ENCODE measurements around the gene EEF1AKMT4. TPM values are rescaled to one million over a fixed set of nuclear protein-coding genes. Genes with fewer than 3 reads are reported as not detected.

EEF1AKMT4 gene
- total RNA-seq, 4 donors from 2014 or later: 5.7 to 14.6 (median 8.5) TPM

DNA sequence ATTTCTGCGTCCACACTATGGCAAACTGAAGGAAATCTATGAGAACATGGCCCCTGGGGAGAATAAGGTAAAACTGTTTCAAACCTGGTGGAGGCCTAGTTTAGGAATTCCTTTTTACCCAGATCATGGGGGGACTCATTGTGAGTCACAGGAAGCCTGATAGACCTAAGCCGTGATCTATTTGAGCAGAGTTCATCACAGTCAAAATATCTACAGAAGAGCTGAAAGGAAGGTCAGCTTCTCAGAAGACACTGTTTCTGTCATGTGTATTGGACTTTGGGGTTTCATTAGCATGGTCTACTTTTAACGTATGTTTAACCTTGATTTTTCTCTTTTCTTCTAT is 50.9 kb downstream of the EEF1AKMT4 start:
- Histone ChIP-seq H3K9me3 (no peaks in the 10 kb centered on the region), H3K4me3 (peak overlapping the region; percentile 70 to 93 (median 76)), H3K36me3 (peaks cover 18 to 53% of the 10 kb centered on the region in 2 donors), H3K4me1 (peaks cover 14 to 18% of the 10 kb centered on the region in 2 donors), H3K27ac (peak overlapping the region; percentile 81 to 93 (median 86)), H3K27me3 (no peaks in the 10 kb centered on the region)
- DNase-seq (no peak), ATAC-seq (no peak)
- in situ Hi-C loops (cut with MboI; ENCODE audit: low sequenced_read_pairs in 4 of 4) (no loop called here), intact Hi-C loops (cut with DNase I; ENCODE audit: low total_unique reads) (no loop called here)
- TF ChIP-seq, protein P1, sequence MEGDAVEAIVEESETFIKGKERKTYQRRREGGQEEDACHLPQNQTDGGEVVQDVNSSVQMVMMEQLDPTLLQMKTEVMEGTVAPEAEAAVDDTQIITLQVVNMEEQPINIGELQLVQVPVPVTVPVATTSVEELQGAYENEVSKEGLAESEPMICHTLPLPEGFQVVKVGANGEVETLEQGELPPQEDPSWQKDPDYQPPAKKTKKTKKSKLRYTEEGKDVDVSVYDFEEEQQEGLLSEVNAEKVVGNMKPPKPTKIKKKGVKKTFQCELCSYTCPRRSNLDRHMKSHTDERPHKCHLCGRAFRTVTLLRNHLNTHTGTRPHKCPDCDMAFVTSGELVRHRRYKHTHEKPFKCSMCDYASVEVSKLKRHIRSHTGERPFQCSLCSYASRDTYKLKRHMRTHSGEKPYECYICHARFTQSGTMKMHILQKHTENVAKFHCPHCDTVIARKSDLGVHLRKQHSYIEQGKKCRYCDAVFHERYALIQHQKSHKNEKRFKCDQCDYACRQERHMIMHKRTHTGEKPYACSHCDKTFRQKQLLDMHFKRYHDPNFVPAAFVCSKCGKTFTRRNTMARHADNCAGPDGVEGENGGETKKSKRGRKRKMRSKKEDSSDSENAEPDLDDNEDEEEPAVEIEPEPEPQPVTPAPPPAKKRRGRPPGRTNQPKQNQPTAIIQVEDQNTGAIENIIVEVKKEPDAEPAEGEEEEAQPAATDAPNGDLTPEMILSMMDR (IDR thresholded peaks at IDR 0.05 in 4 of 5, conservative IDR thresholded peaks at IDR 0.05 in 1 of 5): no peak
- no peak for TF ChIP-seq POLR2A (IDR thresholded peaks at IDR 0.05)

DNA sequence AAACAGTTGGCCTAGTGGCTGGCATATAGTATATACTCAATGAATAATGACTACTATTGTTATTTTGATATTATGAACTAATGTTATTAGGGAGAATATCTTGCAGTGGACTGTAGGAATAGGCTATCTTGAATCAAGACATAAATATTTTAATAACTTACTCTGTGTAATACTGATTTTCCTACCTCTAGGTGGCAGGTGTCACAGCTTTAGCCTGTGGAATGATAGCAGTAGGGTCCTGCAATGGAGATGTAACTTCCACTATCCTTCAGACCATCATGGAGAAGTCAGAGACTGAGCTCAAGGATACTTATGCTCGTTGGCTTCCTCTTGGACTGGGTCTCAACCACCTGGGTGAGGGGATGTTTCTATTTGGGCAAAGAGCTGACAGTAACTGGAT is 56.1 kb downstream of the EEF1AKMT4 start:
- TF ChIP-seq, protein P1 (IDR thresholded peaks at IDR 0.05 in 4 of 5, conservative IDR thresholded peaks at IDR 0.05 in 1 of 5): peak in 2 of 5 experiments; percentile 14 to 18
- TF ChIP-seq POLR2A (IDR thresholded peaks at IDR 0.05): no peak
- intact Hi-C loops (cut with DNase I; ENCODE audit: low total_unique reads) (no loop called here), in situ Hi-C loops (cut with MboI; ENCODE audit: low sequenced_read_pairs in 4 of 4) (no loop called here)
- Histone ChIP-seq H3K36me3 (peaks cover 22 to 90% of the 10 kb centered on the region in 2 donors), H3K4me3 (no peak overlapping the region), H3K27me3 (no peaks in the 10 kb centered on the region), H3K4me1 (peaks cover 5 to 8% of the 10 kb centered on the region in 2 donors), H3K9me3 (no peaks in the 10 kb centered on the region), H3K27ac (no peak overlapping the region)
- DNase-seq (no peak), ATAC-seq (peak in 1 of 2 donors; percentile 49)

DNA sequence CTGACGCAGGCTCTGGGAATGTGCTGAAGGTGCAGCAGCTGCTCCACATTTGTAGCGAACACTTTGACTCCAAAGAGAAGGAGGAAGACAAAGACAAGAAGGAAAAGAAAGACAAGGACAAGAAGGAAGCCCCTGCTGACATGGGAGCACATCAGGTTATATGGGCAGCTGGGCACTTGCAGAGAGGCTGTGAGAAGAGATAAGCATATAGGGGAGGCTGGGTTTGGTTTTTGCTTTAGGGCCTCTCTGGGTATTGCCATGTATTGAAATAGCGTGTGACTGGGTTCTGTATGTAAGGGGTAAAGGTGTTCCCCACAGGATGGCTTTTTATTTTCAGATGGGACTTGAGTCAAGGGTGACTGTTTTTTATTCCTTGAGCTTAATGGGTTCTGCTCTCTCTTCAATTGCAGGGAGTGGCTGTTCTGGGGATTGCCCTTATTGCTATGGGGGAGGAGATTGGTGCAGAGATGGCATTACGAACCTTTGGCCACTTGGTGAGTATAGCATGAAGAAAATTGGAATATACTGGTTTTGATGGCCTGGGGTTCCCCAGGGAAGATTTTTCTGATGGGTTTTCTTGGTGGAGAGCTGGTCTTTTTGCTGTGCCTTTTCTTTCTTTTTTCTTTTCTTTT is 57.0 kb downstream of the EEF1AKMT4 start:
- H3K27ac ChIP-seq: no peak overlapping the region
- no peaks in the 10 kb centered on the region for H3K27me3 ChIP-seq
- H3K9me3 ChIP-seq: no peaks in the 10 kb centered on the region
- intact Hi-C loops (cut with DNase I; ENCODE audit: low total_unique reads): no loop called here
- no peak for TF ChIP-seq POLR2A (IDR thresholded peaks at IDR 0.05)
- TF ChIP-seq, protein P1 (IDR thresholded peaks at IDR 0.05 in 4 of 5, conservative IDR thresholded peaks at IDR 0.05 in 1 of 5): no peak
- H3K4me1 ChIP-seq: peaks cover 0 to 2% of the 10 kb centered on the region in 2 donors
- H3K36me3 ChIP-seq: peaks cover 20 to 81% of the 10 kb centered on the region in 2 donors
- in situ Hi-C loops (cut with MboI; ENCODE audit: low sequenced_read_pairs in 4 of 4): no loop called here
- no peak for DNase-seq
- no peak overlapping the region for H3K4me3 ChIP-seq
- ATAC-seq: no peak

DNA sequence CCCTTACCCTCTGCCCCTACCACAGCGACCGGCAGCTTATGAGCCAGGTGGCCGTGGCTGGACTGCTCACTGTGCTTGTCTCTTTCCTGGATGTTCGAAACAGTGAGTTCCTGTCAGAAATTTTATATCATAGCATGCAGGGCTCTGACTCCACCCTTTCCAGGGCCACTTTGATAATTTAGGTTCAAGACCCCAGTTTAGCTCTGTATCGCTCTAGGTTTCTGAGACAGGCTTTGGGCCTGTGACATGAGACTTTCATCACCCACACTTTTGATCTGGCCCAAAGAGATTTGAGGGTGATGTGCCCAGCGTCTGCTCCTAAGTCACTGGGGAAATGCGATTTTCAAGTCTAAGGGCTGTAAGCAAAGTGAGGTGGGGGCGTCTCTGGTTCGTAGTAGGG is 58.4 kb downstream of the EEF1AKMT4 start:
- in situ Hi-C loops (cut with MboI; ENCODE audit: low sequenced_read_pairs in 4 of 4): no loop called here

More for the DNA sequence above, 58.4 kb downstream of the EEF1AKMT4 start:
- H3K27me3 ChIP-seq: no peaks in the 10 kb centered on the region
- no peak overlapping the region for H3K4me3 ChIP-seq
- no peak for ATAC-seq
- no peaks in the 10 kb centered on the region for H3K4me1 ChIP-seq
- TF ChIP-seq, protein P1 (IDR thresholded peaks at IDR 0.05 in 4 of 5, conservative IDR thresholded peaks at IDR 0.05 in 1 of 5): no peak
- TF ChIP-seq POLR2A (IDR thresholded peaks at IDR 0.05): no peak
- H3K36me3 ChIP-seq: peaks cover 16 to 66% of the 10 kb centered on the region in 2 donors
- DNase-seq: no peak
- H3K9me3 ChIP-seq: no peaks in the 10 kb centered on the region
- H3K27ac ChIP-seq: no peak overlapping the region
- intact Hi-C loops (cut with DNase I; ENCODE audit: low total_unique reads): no loop called here

MicroRNAs within 50 kb of the gene (microRNA counts, 767-probe panel; counts per million panel counts)
- microRNA hsa-miR-1224-3p (356 to 448 counts per million in 2 donors), microRNA hsa-miR-1224-5p (356 to 448 counts per million in 2 donors)

Small RNA genes within 50 kb of the gene (microRNA-seq; reads per million reads assigned to microRNA genes)
- 1.2 to 1.7 reads per million in 2 donors for gene MIR1224 (ENCODE audit: borderline replicate concordance in 2 of 2)

Other genes with a start within 250 kb of the EEF1AKMT4 start
- 10 to 100 TPM; 20.4 to 52.2 (median 39.5) TPM for gene ABCC5, start 231.8 kb upstream of the EEF1AKMT4 start, total RNA-seq
- gene HTR3D, start 217.9 kb upstream of the EEF1AKMT4 start, total RNA-seq: not detected
- not detected for gene HTR3C, start 196.6 kb upstream of the EEF1AKMT4 start, total RNA-seq
- not detected for gene HTR3E, start 152.6 kb upstream of the EEF1AKMT4 start, total RNA-seq
- gene EIF2B5, start 114.3 kb upstream of the EEF1AKMT4 start, total RNA-seq: 10 to 100 TPM; 42.6 to 56.8 (median 53.4) TPM
- gene DVL3, start 94.3 kb upstream of the EEF1AKMT4 start, total RNA-seq: 10 to 100 TPM; 36.5 to 58.1 (median 48.0) TPM
- 100 to 1,000 TPM; 110 to 132 (median 117) TPM for gene AP2M1, start 74.8 kb upstream of the EEF1AKMT4 start, total RNA-seq
- gene ABCF3, start 63.5 kb upstream of the EEF1AKMT4 start, total RNA-seq: 10 to 100 TPM; 52.6 to 96.4 (median 63.2) TPM
- gene VWA5B2, start 20.1 kb upstream of the EEF1AKMT4 start, total RNA-seq: not detected
- gene ALG3, start 710 bp upstream of the EEF1AKMT4 start, total RNA-seq: 10 to 100 TPM; 35.0 to 58.1 (median 50.1) TPM
- not detected for gene CAMK2N2, start 11.9 kb downstream of the EEF1AKMT4 start, total RNA-seq
- not detected for gene ECE2, start 26.4 kb downstream of the EEF1AKMT4 start, total RNA-seq
- gene PSMD2, start 49.6 kb downstream of the EEF1AKMT4 start, total RNA-seq: 100 to 1,000 TPM; 560 to 831 (median 720) TPM
- gene EIF4G1, start 64.9 kb downstream of the EEF1AKMT4 start, total RNA-seq: 100 to 1,000 TPM; 474 to 863 (median 735) TPM
- 10 to 100 TPM; 14.7 to 27.1 (median 18.8) TPM for gene FAM131A, start 87.9 kb downstream of the EEF1AKMT4 start, total RNA-seq
- 1 to 10 TPM in 2 of 4 donors, under 1 TPM in 2; 0.62 to 1.2 (median 0.92) TPM for gene CLCN2, start 111.9 kb downstream of the EEF1AKMT4 start, total RNA-seq
- 10 to 100 TPM; 45.5 to 87.7 (median 53.0) TPM for gene POLR2H, start 112.0 kb downstream of the EEF1AKMT4 start, total RNA-seq
- 1 to 10 TPM in 1 of 4 donors, under 1 TPM in 2, not detected in 1; 0.36 to 2.5 (median 0.69) TPM for gene THPO, start 128.5 kb downstream of the EEF1AKMT4 start, total RNA-seq
- 1 to 10 TPM; 2.6 to 5.7 (median 3.4) TPM for gene CHRD, start 130.4 kb downstream of the EEF1AKMT4 start, total RNA-seq

Data from gastrocnemius medialis (tissue), 4 donors.